Trophoblast cell (in vitro differentiated cells and primary cell): ENCODE measurements around the gene TMEM132D.

ENCODE experiments used
- DNase-seq, 2 donors: peaks; one replicate each; pipeline ENCODE4 v3.0.0-alpha.2; 2016
- H2AFZ ChIP-seq: 2 replicates; pipeline ENCODE4 v1.6.1; 2013; ENCODE audit warnings: low read length, moderate library complexity, mild to moderate bottlenecking; ENCODE audit not compliant: insufficient read depth, poor library complexity
- H2AK5ac ChIP-seq: 2 replicates; pipeline ENCODE4 v1.6.1; 2013; ENCODE audit warnings: mild to moderate bottlenecking, low read length
- H2BK120ac ChIP-seq: 2 replicates; pipeline ENCODE4 v1.6.1; 2013; ENCODE audit warnings: low read length, mild to moderate bottlenecking, moderate library complexity; ENCODE audit not compliant: insufficient read depth, poor library complexity
- H2BK12ac ChIP-seq: 2 replicates; pipeline ENCODE4 v1.6.1; 2013; ENCODE audit warnings: mild to moderate bottlenecking, low read length, moderate library complexity
- H2BK5ac ChIP-seq: 2 replicates; pipeline ENCODE4 v1.6.1; 2013; ENCODE audit warnings: low read length, low read depth, moderate library complexity, mild to moderate bottlenecking; ENCODE audit not compliant: poor library complexity
- H3K14ac ChIP-seq: 2 replicates; pipeline ENCODE4 v1.6.1; 2013; ENCODE audit warnings: mild to moderate bottlenecking, low read length
- H3K18ac ChIP-seq: 2 replicates; pipeline ENCODE4 v1.6.1; 2013; ENCODE audit warnings: mild to moderate bottlenecking, low read length
- H3K23ac ChIP-seq: 2 replicates; pipeline ENCODE4 v1.6.1; 2013; ENCODE audit warnings: low read length
- H3K27ac ChIP-seq: 2 replicates; pipeline ENCODE4 v1.5.1; 2013; ENCODE audit warnings: low read depth, mild to moderate bottlenecking, inconsistent platforms, low read length, moderate library complexity
- H3K27me3 ChIP-seq: 2 replicates; pipeline ENCODE4 v1.6.1; 2013; ENCODE audit warnings: inconsistent platforms, mild to moderate bottlenecking, low read length, moderate library complexity; ENCODE audit not compliant: insufficient read depth
- H3K36me3 ChIP-seq, 2 experiments: 1 replicate in 1 of 2; 2 replicates in 1 of 2; pipeline ENCODE4 v1.6.1; 2013; ENCODE audit warnings: low read length in 2 of 2, mild to moderate bottlenecking in 2 of 2, moderate library complexity in 1 of 2; ENCODE audit not compliant: insufficient read depth in 2 of 2, control insufficient read depth in 1 of 2
- H3K4ac ChIP-seq: 2 replicates; pipeline ENCODE4 v1.6.1; 2013; ENCODE audit warnings: low read depth, mild to moderate bottlenecking, low read length, moderate library complexity
- H3K4me1 ChIP-seq, 2 experiments: 1 replicate in 1 of 2; 2 replicates in 1 of 2; pipeline ENCODE4 v1.6.1; 2013; ENCODE audit warnings: low read length in 2 of 2, mild to moderate bottlenecking in 2 of 2, moderate library complexity in 1 of 2; ENCODE audit not compliant: insufficient read depth in 2 of 2, control insufficient read depth in 1 of 2
- H3K4me2 ChIP-seq: 2 replicates; pipeline ENCODE4 v1.6.1; 2013; ENCODE audit warnings: inconsistent platforms, mild to moderate bottlenecking, low read length, moderate library complexity
- H3K4me3 ChIP-seq: 2 replicates; pipeline ENCODE4 v1.5.1; 2013; ENCODE audit warnings: mild to moderate bottlenecking, low read depth, low read length, inconsistent platforms
- H3K79me1 ChIP-seq: one replicate; pipeline ENCODE4 v1.6.1; 2013; ENCODE audit warnings: low read length
- H3K79me2 ChIP-seq: 2 replicates; pipeline ENCODE4 v1.6.1; 2013; ENCODE audit warnings: low read length, mild to moderate bottlenecking; ENCODE audit not compliant: control insufficient read depth, insufficient read depth, poor library complexity
- H3K9ac ChIP-seq: 2 replicates; pipeline ENCODE4 v1.6.1; 2013; ENCODE audit warnings: mild to moderate bottlenecking, low read length
- H3K9me3 ChIP-seq: 2 replicates; pipeline ENCODE4 v1.6.1; 2013; ENCODE audit warnings: low read depth, mild to moderate bottlenecking, control low read depth, inconsistent platforms, low read length; ENCODE audit not compliant: insufficient read depth
- H4K12ac ChIP-seq: 2 replicates; pipeline ENCODE4 v1.6.1; 2013; ENCODE audit warnings: low read depth, mild to moderate bottlenecking, low read length, moderate library complexity
- H4K8ac ChIP-seq: 2 replicates; pipeline ENCODE4 v1.6.1; 2013; ENCODE audit warnings: low read depth, mild to moderate bottlenecking, low read length, moderate library complexity
- H4K91ac ChIP-seq: one replicate; pipeline ENCODE4 v1.6.1; 2013; ENCODE audit warnings: low read depth, mild to moderate bottlenecking, low read length, moderate library complexity
- WGBS: extraction: QIAGEN DNeasy Blood & Tissue Kit; methylation state at CpG from one replicate; pipeline ENCODE4 v1.1.7; 2013; ENCODE audit warnings: missing lambda C conversion rate; ENCODE audit not compliant: insufficient read length, insufficient coverage; ENCODE audit errors: extremely low coverage; 5-methylcytosine and 5-hydroxymethylcytosine counted together

The TMEM132D gene

DNA sequence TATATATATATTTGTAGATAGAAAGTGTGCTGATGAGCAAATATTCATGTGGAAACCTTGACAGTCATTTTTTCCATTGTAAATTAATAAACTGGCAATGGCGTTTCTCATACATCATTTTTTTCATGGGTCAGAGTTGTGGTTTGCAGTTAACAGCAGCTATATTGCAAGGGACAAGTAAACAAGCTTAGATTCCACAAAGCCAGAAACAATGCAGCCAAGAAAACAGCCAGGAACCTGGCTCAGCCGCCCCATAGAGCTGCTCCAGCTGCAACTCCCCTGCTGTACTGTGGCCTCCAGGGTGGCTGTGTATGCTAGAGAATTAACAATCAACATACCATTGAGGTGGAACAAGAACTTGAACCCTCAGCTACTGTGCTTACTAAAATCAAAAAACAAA lies 298.2 kb downstream of the TMEM132D start:
- Histone ChIP-seq H2BK12ac (no peak overlapping the region), H4K91ac (no peak overlapping the region), H3K23ac (no peak overlapping the region), H3K27me3 (no peaks in the 10 kb centered on the region), H3K4me3 (no peak overlapping the region), H3K79me2 (no peaks in the 10 kb centered on the region), H2AFZ (no peak overlapping the region), H3K27ac (no peak overlapping the region), H3K4me1 (peaks cover 2 to 4% of the 10 kb centered on the region in 2 experiments), H4K12ac (no peak overlapping the region), H3K9ac (no peak overlapping the region), H2BK120ac (no peak overlapping the region), H3K4me2 (no peak overlapping the region), H4K8ac (no peak overlapping the region), H3K4ac (no peak overlapping the region), H3K79me1 (no peaks in the 10 kb centered on the region), H3K14ac (no peak overlapping the region), H3K36me3 (no peaks in the 10 kb centered on the region), H3K18ac (no peak overlapping the region), H3K9me3 (no peaks in the 10 kb centered on the region), H2BK5ac (no peak overlapping the region), H2AK5ac (no peak overlapping the region)
- DNase-seq, result no peak
- WGBS, result no CpG with 5 or more reads among the region's 2 CpGs

DNA sequence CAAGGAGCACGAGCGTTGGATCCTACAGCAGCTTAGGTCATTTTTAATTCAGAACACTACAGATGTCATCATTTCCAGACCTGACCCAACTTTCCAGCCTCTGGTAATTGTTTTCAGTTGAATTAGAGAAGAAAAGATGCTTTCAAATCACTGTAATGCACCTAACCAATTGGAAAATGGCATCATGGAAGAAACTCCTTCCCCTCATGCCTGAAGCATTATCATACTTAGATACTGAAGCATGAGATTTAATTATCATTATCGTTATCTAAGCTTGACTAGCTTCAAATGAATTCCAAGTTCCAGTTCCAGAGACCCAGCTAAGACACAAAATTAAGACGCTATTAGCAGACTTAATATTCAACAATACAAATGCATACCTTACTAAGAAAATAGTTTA lies 299.3 kb downstream of the TMEM132D start:
- Histone ChIP-seq H3K27me3 (no peaks in the 10 kb centered on the region), H2BK12ac (no peak overlapping the region)
- WGBS, result no CpG with 5 or more reads among the region's 4 CpGs

GRCh38 chr12:129599406-129599805 lies 304.4 kb downstream of the TMEM132D start:
- Histone ChIP-seq H2BK5ac (no peak overlapping the region), H4K12ac (no peak overlapping the region), H3K36me3 (no peaks in the 10 kb centered on the region), H2BK12ac (no peak overlapping the region), H3K4me2 (no peak overlapping the region), H3K79me2 (no peaks in the 10 kb centered on the region), H3K79me1 (no peaks in the 10 kb centered on the region), H2AK5ac (no peak overlapping the region), H4K8ac (no peak overlapping the region), H3K9ac (no peak overlapping the region), H3K18ac (no peak overlapping the region), H3K4me1 (no peaks in the 10 kb centered on the region), H2AFZ (no peak overlapping the region), H2BK120ac (no peak overlapping the region), H3K4ac (no peak overlapping the region), H4K91ac (no peak overlapping the region), H3K14ac (no peak overlapping the region), H3K27me3 (no peaks in the 10 kb centered on the region), H3K4me3 (no peak overlapping the region), H3K9me3 (peaks cover 2% of the 10 kb centered on the region), H3K23ac (no peak overlapping the region), H3K27ac (no peak overlapping the region)
- WGBS, result no CpG with 5 or more reads among the region's 1 CpG
- DNase-seq, result no peak

More for the DNA sequence above, 299.3 kb downstream of the TMEM132D start:
- Histone ChIP-seq H3K79me1 (no peaks in the 10 kb centered on the region), H2BK120ac (no peak overlapping the region), H3K9me3 (no peaks in the 10 kb centered on the region), H3K18ac (no peak overlapping the region), H3K27ac (no peak overlapping the region), H3K4ac (no peak overlapping the region), H2AK5ac (no peak overlapping the region), H3K4me3 (no peak overlapping the region), H3K79me2 (no peaks in the 10 kb centered on the region), H3K14ac (no peak overlapping the region), H4K8ac (no peak overlapping the region), H2BK5ac (no peak overlapping the region), H4K12ac (no peak overlapping the region), H3K9ac (no peak overlapping the region), H3K4me2 (no peak overlapping the region), H2AFZ (no peak overlapping the region), H4K91ac (no peak overlapping the region), H3K23ac (no peak overlapping the region), H3K36me3 (no peaks in the 10 kb centered on the region), H3K4me1 (peaks cover 2 to 4% of the 10 kb centered on the region in 2 experiments)
- no peak for DNase-seq

GRCh38 chr12:129594098-129594497 lies 309.7 kb downstream of the TMEM132D start:
- no peaks in the 10 kb centered on the region for H3K79me1 ChIP-seq
- H3K23ac ChIP-seq, result no peak overlapping the region
- H4K91ac ChIP-seq, result no peak overlapping the region
- H3K9me3 ChIP-seq, result peaks cover 4% of the 10 kb centered on the region
- no peak overlapping the region for H4K8ac ChIP-seq
- no peak overlapping the region for H3K18ac ChIP-seq
- no peak overlapping the region for H3K4me3 ChIP-seq
- no peak overlapping the region for H3K27ac ChIP-seq
- no peak overlapping the region for H2BK120ac ChIP-seq
- H3K4ac ChIP-seq, result no peak overlapping the region
- H2AK5ac ChIP-seq, result no peak overlapping the region
- no peaks in the 10 kb centered on the region for H3K27me3 ChIP-seq
- no peak overlapping the region for H4K12ac ChIP-seq
- no peaks in the 10 kb centered on the region for H3K4me1 ChIP-seq
- no CpG with 5 or more reads among the region's 6 CpGs for WGBS
- no peak overlapping the region for H2AFZ ChIP-seq
- no peaks in the 10 kb centered on the region for H3K79me2 ChIP-seq
- no peak overlapping the region for H3K14ac ChIP-seq
- no peaks in the 10 kb centered on the region for H3K36me3 ChIP-seq
- H3K4me2 ChIP-seq, result no peak overlapping the region
- no peak overlapping the region for H2BK12ac ChIP-seq
- no peak overlapping the region for H2BK5ac ChIP-seq
- H3K9ac ChIP-seq, result no peak overlapping the region
- DNase-seq, result no peak
